Natural killer cell (primary cell): ENCODE results near the gene FNBP1L. TPM values are rescaled to one million over a fixed set of nuclear protein-coding genes. Genes with fewer than 3 reads are reported as not detected.

Experiments used
- ATAC-seq, 3 donors: fragments of 150-1000 bp in 2 of 3; fragments of 200-7000 bp in 1 of 3; cut with Tn5 transposase; 1 replicate in 1 of 3; 2 replicates in 2 of 3; pipeline ENCODE4 v1.10.0; 2021; ENCODE audit warnings: mild to moderate bottlenecking in 2 of 3, moderate library complexity in 2 of 3
- DNase-seq, 2 donors: peaks; one replicate each; pipeline versions ENCODE4 v3.0.0 to v3.0.0-alpha.2; 2013 to 2021; ENCODE audit warnings: mixed read lengths in 1 of 2
- H3K27ac ChIP-seq: one replicate; pipeline ENCODE4 v1.5.1; 2013; ENCODE audit warnings: mild to moderate bottlenecking, low read length
- H3K27me3 ChIP-seq: one replicate; pipeline ENCODE4 v1.6.1; 2013; ENCODE audit warnings: low read length; ENCODE audit not compliant: control insufficient read depth, insufficient read depth
- H3K36me3 ChIP-seq: one replicate; pipeline ENCODE4 v1.6.1; 2013; ENCODE audit warnings: low read length; ENCODE audit not compliant: control insufficient read depth, insufficient read depth
- H3K4me1 ChIP-seq: one replicate; pipeline ENCODE4 v1.6.1; 2013; ENCODE audit warnings: low read length; ENCODE audit not compliant: control insufficient read depth, insufficient read depth
- H3K4me3 ChIP-seq: one replicate; pipeline ENCODE4 v1.5.1; 2013; ENCODE audit warnings: low read length
- H3K9me3 ChIP-seq: one replicate; pipeline ENCODE4 v1.6.1; 2013; ENCODE audit warnings: low read length; ENCODE audit not compliant: control insufficient read depth, insufficient read depth
- H3K27ac Mint-ChIP-seq, 2 donors: one replicate each; pipeline ENCODE4 v1.8.0; 2022; ENCODE audit warnings: mild to moderate bottlenecking in 2 of 2, mixed read lengths in 2 of 2, moderate library complexity in 1 of 2
- H3K27me3 Mint-ChIP-seq, 2 donors: one replicate each; pipeline ENCODE4 v1.8.0; 2022; ENCODE audit warnings: low read depth in 2 of 2, mixed read lengths in 2 of 2
- H3K36me3 Mint-ChIP-seq: one replicate; pipeline ENCODE4 v1.8.0; 2022; ENCODE audit warnings: mixed read lengths
- H3K4me1 Mint-ChIP-seq, 2 donors: one replicate each; pipeline ENCODE4 v1.8.0; 2022; ENCODE audit warnings: mixed read lengths in 2 of 2
- H3K4me3 Mint-ChIP-seq: one replicate; pipeline ENCODE4 v1.8.0; 2022; ENCODE audit warnings: mild to moderate bottlenecking, moderate library complexity, mixed read lengths
- H3K9me3 Mint-ChIP-seq, 2 donors: one replicate each; pipeline ENCODE4 v1.8.0; 2022; ENCODE audit warnings: mixed read lengths in 2 of 2
- CTCF ChIP-seq: fragments of 200-600 bp; IDR thresholded peaks from one replicate; pipeline ENCODE4 v1.8.0; 2022; ENCODE audit warnings: antibody characterized with exemption
- WGBS: methylation state at CpG from one replicate; pipeline ENCODE4 v1.1.7; 2013; ENCODE audit warnings: missing lambda C conversion rate; ENCODE audit not compliant: insufficient coverage; 5-methylcytosine and 5-hydroxymethylcytosine counted together
- intact Hi-C: fragments of 100-400 bp; cut with micrococcal nuclease; formaldehyde crosslinking; loops from one replicate; pipeline ENCODE4 v1.14.2; 2022
- total RNA-seq, 4 donors: library from RNA; stranded (reverse); fragments of 120-200 nt in 1 of 4; gene quantifications; one replicate each; pipeline versions ENCODE4 v1.2.3 to v1.2.4, GENCODE V29; 2013 to 2022

Gene FNBP1L
- total RNA-seq, 3 donors from 2014 or later (not counting 1 experiment from before 2014, with no cell fraction given): 0.33 to 6.7 (median 0.84) TPM

- peaks cover 11% of the 10 kb centered on the region for H3K36me3 Mint-ChIP-seq
- WGBS: no CpG with 5 or more reads among the region's 3 CpGs
- H3K4me3 Mint-ChIP-seq: no peak overlapping the region
- H3K27ac ChIP-seq: no peak overlapping the region
- no peak overlapping the region for H3K27ac Mint-ChIP-seq
- H3K9me3 ChIP-seq: peaks cover 9% of the 10 kb centered on the region
- no peak overlapping the region for H3K4me3 ChIP-seq
- no peaks in the 10 kb centered on the region for H3K36me3 ChIP-seq
- ATAC-seq: no peak
- H3K27me3 ChIP-seq: no peaks in the 10 kb centered on the region
- peaks cover 0 to 14% of the 10 kb centered on the region in 2 donors for H3K27me3 Mint-ChIP-seq
- intact Hi-C loops: no loop called here
- TF ChIP-seq CTCF: no peak
- no peaks in the 10 kb centered on the region for H3K4me1 Mint-ChIP-seq
- peaks cover 7 to 8% of the 10 kb centered on the region in 2 donors for H3K9me3 Mint-ChIP-seq
- H3K4me1 ChIP-seq: no peaks in the 10 kb centered on the region
- DNase-seq: no peak
These were observed 35.3 kb downstream of the FNBP1L start for GRCh38 chr1:93483200-93483599.

GRCh38 chr1:93483606-93484005 lies 35.7 kb downstream of the FNBP1L start:
- Histone ChIP-seq H3K4me1 (no peaks in the 10 kb centered on the region), H3K27ac (no peak overlapping the region), H3K27me3 (no peaks in the 10 kb centered on the region), H3K36me3 (no peaks in the 10 kb centered on the region), H3K4me3 (no peak overlapping the region), H3K9me3 (peaks cover 6% of the 10 kb centered on the region)
- H3K4me3 Mint-ChIP-seq: no peak overlapping the region
- no peak for TF ChIP-seq CTCF
- DNase-seq (no peak), ATAC-seq (no peak)
- H3K27me3 Mint-ChIP-seq: peaks cover 0 to 11% of the 10 kb centered on the region in 2 donors
- intact Hi-C loops: no loop called here
- peaks cover 7% of the 10 kb centered on the region for H3K36me3 Mint-ChIP-seq
- H3K9me3 Mint-ChIP-seq: peaks cover 3 to 4% of the 10 kb centered on the region in 2 donors
- no peak overlapping the region for H3K27ac Mint-ChIP-seq
- no peaks in the 10 kb centered on the region for H3K4me1 Mint-ChIP-seq

- intact Hi-C loops: no loop called here
- no peak for ATAC-seq
- H3K4me3 ChIP-seq: no peak overlapping the region
These were observed 40.3 kb downstream of the FNBP1L start for GRCh38 chr1:93488207-93488606.

More at GRCh38 chr1:93488207-93488606, 40.3 kb downstream of the FNBP1L start:
- Mint-ChIP-seq H3K4me1 (no peaks in the 10 kb centered on the region), H3K27ac (no peak overlapping the region), H3K36me3 (no peaks in the 10 kb centered on the region), H3K9me3 (no peaks in the 10 kb centered on the region), H3K4me3 (no peak overlapping the region), H3K27me3 (peaks cover 7 to 19% of the 10 kb centered on the region in 2 donors)
- Histone ChIP-seq H3K4me1 (no peaks in the 10 kb centered on the region), H3K27ac (no peak overlapping the region), H3K36me3 (no peaks in the 10 kb centered on the region), H3K27me3 (no peaks in the 10 kb centered on the region), H3K9me3 (no peaks in the 10 kb centered on the region)
- no peak for TF ChIP-seq CTCF
- no CpG with 5 or more reads among the region's 2 CpGs for WGBS
- DNase-seq: peak in 1 of 2 donors; percentile 3
